Cardiac muscle cell (in vitro differentiated cells and primary cell): ENCODE results near the gene DMAC2. TPM values are rescaled to one million over a fixed set of nuclear protein-coding genes. Genes with fewer than 3 reads are reported as not detected.
A peak's percentile ranks its signal among the peaks of the same experiment; 100 is the strongest.
"Not testable (repeated sequence)": the region's sequence is repeated elsewhere in the genome, so short reads cannot be mapped to it uniquely, and the experiment has no call there.

ENCODE experiments used
- DNase-seq, 2 donors: peaks; one replicate each; pipeline versions ENCODE4 v3.0.0 to v3.0.0-alpha.2; 2010 to 2017; ENCODE audit warnings: low read depth in 1 of 2, low spot score in 1 of 2
- H3K27ac ChIP-seq: fragments of 200-600 bp; sonication (generic); 2 replicates; pipeline ENCODE4 v1.5.1; 2016
- H3K27me3 ChIP-seq: fragments of 200-600 bp; sonication (generic); 2 replicates; pipeline ENCODE4 v1.6.0; 2016; ENCODE audit warnings: control low read depth
- H3K36me3 ChIP-seq: fragments of 200-600 bp; sonication (generic); 2 replicates; pipeline ENCODE4 v1.5.1; 2016; ENCODE audit warnings: control low read depth
- H3K4me1 ChIP-seq: fragments of 200-600 bp; sonication (generic); 2 replicates; pipeline ENCODE4 v1.8.1; 2017; ENCODE audit warnings: low read depth, mild to moderate bottlenecking, mixed run types
- H3K4me3 ChIP-seq: fragments of 200-600 bp; sonication (generic); 2 replicates; pipeline ENCODE4 v1.5.1; 2016; ENCODE audit warnings: mild to moderate bottlenecking
- H3K9me3 ChIP-seq: fragments of 200-600 bp; sonication (generic); 2 replicates; pipeline ENCODE4 v1.5.1; 2017; ENCODE audit warnings: low read depth, mild to moderate bottlenecking, control low read depth
- polyA plus RNA-seq: library from polyadenylated mRNA; unstranded; fragments of >200 nt; fragmentation: Nextera tagmentation; extraction: Ambion mirVana; gene quantifications from 2 replicates; pipeline ENCODE4 v1.2.1, GENCODE V29; 2016
- total RNA-seq: library from RNA; depleted of rRNA; stranded (reverse); fragments of >200 nt; gene quantifications from 2 replicates; pipeline ENCODE4 v1.2.3, GENCODE V29; 2016
- TF ChIP-seq, protein P1 (sequence below): IDR thresholded peaks from 2 replicates; pipeline ENCODE4 v1.5.1; 2012; ENCODE audit warnings: low read depth, mild to moderate bottlenecking, low read length

Gene DMAC2
- total and polyA plus RNA-seq, 2 experiments from 2014 or later = 78.5 to 126 TPM

- no peak overlapping the region for H3K4me3 ChIP-seq
- H3K27me3 ChIP-seq = no peaks in the 10 kb centered on the region
- H3K27ac ChIP-seq = peak overlapping the region; percentile 69
- no peaks in the 10 kb centered on the region for H3K9me3 ChIP-seq
- TF ChIP-seq, protein P1, sequence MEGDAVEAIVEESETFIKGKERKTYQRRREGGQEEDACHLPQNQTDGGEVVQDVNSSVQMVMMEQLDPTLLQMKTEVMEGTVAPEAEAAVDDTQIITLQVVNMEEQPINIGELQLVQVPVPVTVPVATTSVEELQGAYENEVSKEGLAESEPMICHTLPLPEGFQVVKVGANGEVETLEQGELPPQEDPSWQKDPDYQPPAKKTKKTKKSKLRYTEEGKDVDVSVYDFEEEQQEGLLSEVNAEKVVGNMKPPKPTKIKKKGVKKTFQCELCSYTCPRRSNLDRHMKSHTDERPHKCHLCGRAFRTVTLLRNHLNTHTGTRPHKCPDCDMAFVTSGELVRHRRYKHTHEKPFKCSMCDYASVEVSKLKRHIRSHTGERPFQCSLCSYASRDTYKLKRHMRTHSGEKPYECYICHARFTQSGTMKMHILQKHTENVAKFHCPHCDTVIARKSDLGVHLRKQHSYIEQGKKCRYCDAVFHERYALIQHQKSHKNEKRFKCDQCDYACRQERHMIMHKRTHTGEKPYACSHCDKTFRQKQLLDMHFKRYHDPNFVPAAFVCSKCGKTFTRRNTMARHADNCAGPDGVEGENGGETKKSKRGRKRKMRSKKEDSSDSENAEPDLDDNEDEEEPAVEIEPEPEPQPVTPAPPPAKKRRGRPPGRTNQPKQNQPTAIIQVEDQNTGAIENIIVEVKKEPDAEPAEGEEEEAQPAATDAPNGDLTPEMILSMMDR = no peak
- no peak for DNase-seq
- peaks cover 3% of the 10 kb centered on the region for H3K36me3 ChIP-seq
- H3K4me1 ChIP-seq = no peaks in the 10 kb centered on the region
These were observed 46.9 kb downstream of the DMAC2 start for GRCh38 chr19:41392775-41393174.

GRCh38 chr19:41391618-41392017 is 48.1 kb downstream of the DMAC2 start:
- no peaks in the 10 kb centered on the region for H3K4me1 ChIP-seq
- H3K9me3 ChIP-seq = no peaks in the 10 kb centered on the region
- no peak for DNase-seq
- TF ChIP-seq, protein P1 = no peak
- H3K36me3 ChIP-seq = peaks cover 3% of the 10 kb centered on the region
- H3K27ac ChIP-seq = no peak overlapping the region
- no peak overlapping the region for H3K4me3 ChIP-seq
- no peaks in the 10 kb centered on the region for H3K27me3 ChIP-seq

GRCh38 chr19:41386442-41386841 is 53.3 kb downstream of the DMAC2 start:
- DNase-seq = peak in 1 of 2 donors; percentile 75
- H3K27me3 ChIP-seq = no peaks in the 10 kb centered on the region
- TF ChIP-seq, protein P1 = no peak
- peaks cover 3% of the 10 kb centered on the region for H3K36me3 ChIP-seq
- H3K4me3 ChIP-seq = no peak overlapping the region
- no peaks in the 10 kb centered on the region for H3K9me3 ChIP-seq
- no peak overlapping the region for H3K27ac ChIP-seq
- H3K4me1 ChIP-seq = no peaks in the 10 kb centered on the region

DNA sequence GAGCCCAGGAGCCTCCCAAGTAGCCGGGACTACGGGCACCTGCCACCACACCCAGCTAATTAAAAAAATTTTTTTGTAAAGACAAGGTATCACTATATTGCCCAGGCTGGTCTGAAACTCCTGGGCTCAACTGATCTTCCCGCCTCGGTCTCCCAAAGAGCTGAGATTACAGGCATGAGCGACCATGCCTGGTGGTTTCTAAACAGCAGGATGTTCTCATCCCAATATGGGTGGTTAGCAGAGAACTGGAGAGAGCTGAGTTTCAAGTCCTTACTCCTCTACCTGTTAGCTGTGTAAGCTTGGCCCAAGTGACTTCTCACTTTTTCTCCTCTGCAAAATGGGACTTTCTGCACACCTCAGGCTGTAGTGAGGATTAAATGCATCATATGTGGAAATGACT is 55.4 kb downstream of the DMAC2 start:
- TF ChIP-seq, protein P1 = no peak
- no peak overlapping the region for H3K27ac ChIP-seq
- DNase-seq = no peak
- no peaks in the 10 kb centered on the region for H3K9me3 ChIP-seq
- no peaks in the 10 kb centered on the region for H3K4me1 ChIP-seq
- H3K36me3 ChIP-seq = peaks cover 2% of the 10 kb centered on the region
- H3K4me3 ChIP-seq = no peak overlapping the region
- H3K27me3 ChIP-seq = no peaks in the 10 kb centered on the region

DNA sequence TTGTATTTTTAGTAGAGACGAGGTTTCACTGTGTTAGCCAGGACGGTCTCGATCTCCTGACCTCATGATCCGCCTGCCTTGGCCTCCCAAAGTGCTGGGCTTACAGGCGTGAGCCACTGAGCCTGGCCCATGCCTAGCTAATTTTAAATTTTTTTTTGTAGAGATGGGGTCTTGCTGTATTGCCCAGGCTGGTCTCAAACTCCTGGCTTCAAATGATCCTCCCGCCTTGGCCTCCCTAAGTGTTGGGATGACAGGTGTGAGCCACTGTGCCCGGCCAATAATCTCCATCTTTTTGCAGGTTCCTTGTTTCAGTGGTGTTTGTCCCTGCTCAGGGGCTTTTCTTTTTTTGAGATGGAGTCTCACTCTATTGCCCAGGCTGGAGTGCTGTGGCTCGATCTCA is 58.2 kb downstream of the DMAC2 start:
- not testable (repeated sequence) for H3K27ac ChIP-seq, H3K9me3 ChIP-seq, DNase-seq, H3K4me1 ChIP-seq, H3K27me3 ChIP-seq, H3K4me3 ChIP-seq, H3K36me3 ChIP-seq

Other genes starting within 250 kb of the DMAC2 start
- gene CYP2S1, start 246.7 kb downstream of the DMAC2 start, total RNA-seq = 1.7 and 1.8 TPM in 2 replicates
- gene CYP2S1, start 246.7 kb downstream of the DMAC2 start, polyA plus RNA-seq = 0.60 and 2.3 TPM in 2 replicates
- 62.7 and 68.5 TPM in 2 replicates for gene AXL, start 220.7 kb downstream of the DMAC2 start, total RNA-seq
- 16.6 and 26.2 TPM in 2 replicates for gene AXL, start 220.7 kb downstream of the DMAC2 start, polyA plus RNA-seq
- 159 and 195 TPM in 2 replicates for gene HNRNPUL1, start 175.5 kb downstream of the DMAC2 start, total RNA-seq
- gene HNRNPUL1, start 175.5 kb downstream of the DMAC2 start, polyA plus RNA-seq = 148 and 216 TPM in 2 replicates
- 24.6 and 25.2 TPM in 2 replicates for gene CCDC97, start 129.7 kb downstream of the DMAC2 start, total RNA-seq
- 29.7 and 32.4 TPM in 2 replicates for gene CCDC97, start 129.7 kb downstream of the DMAC2 start, polyA plus RNA-seq
- gene TGFB1, start 86.0 kb downstream of the DMAC2 start, total RNA-seq = 19.4 and 32.6 TPM in 2 replicates
- 34.8 and 52.3 TPM in 2 replicates for gene TGFB1, start 86.0 kb downstream of the DMAC2 start, polyA plus RNA-seq
- 5.3 and 7.8 TPM in 2 replicates for gene B9D2, start 75.8 kb downstream of the DMAC2 start, total RNA-seq
- gene B9D2, start 75.8 kb downstream of the DMAC2 start, polyA plus RNA-seq = 10.8 and 10.9 TPM in 2 replicates
- gene TMEM91, start 63.4 kb downstream of the DMAC2 start, total RNA-seq = 16.8 and 21.8 TPM in 2 replicates
- gene TMEM91, start 63.4 kb downstream of the DMAC2 start, polyA plus RNA-seq = 14.5 and 18.1 TPM in 2 replicates
- 24.5 and 31.4 TPM in 2 replicates for gene EXOSC5, start 42.6 kb downstream of the DMAC2 start, total RNA-seq
- 40.6 and 53.0 TPM in 2 replicates for gene EXOSC5, start 42.6 kb downstream of the DMAC2 start, polyA plus RNA-seq
- 127 and 166 TPM in 2 replicates for gene BCKDHA, start 42.1 kb downstream of the DMAC2 start, total RNA-seq
- gene BCKDHA, start 42.1 kb downstream of the DMAC2 start, polyA plus RNA-seq = 151 and 200 TPM in 2 replicates
- 4.9 and 6.8 TPM in 2 replicates for gene B3GNT8, start 12.5 kb downstream of the DMAC2 start, total RNA-seq
- 4.8 and 5.9 TPM in 2 replicates for gene B3GNT8, start 12.5 kb downstream of the DMAC2 start, polyA plus RNA-seq
- gene ERICH4, start 3.2 kb upstream of the DMAC2 start, total RNA-seq = not detected in 2 replicates
- not detected in 2 replicates for gene ERICH4, start 3.2 kb upstream of the DMAC2 start, polyA plus RNA-seq
- gene CEACAM21, start 136.3 kb upstream of the DMAC2 start, total RNA-seq = 2.8 and 4.4 TPM in 2 replicates
- gene CEACAM21, start 136.3 kb upstream of the DMAC2 start, polyA plus RNA-seq = 2.2 and 5.0 TPM in 2 replicates
- gene CEACAM4, start 187.2 kb upstream of the DMAC2 start, total RNA-seq = not detected in 2 replicates
- not detected in 2 replicates for gene CEACAM4, start 187.2 kb upstream of the DMAC2 start, polyA plus RNA-seq
- gene CEACAM7, start 248.4 kb upstream of the DMAC2 start, total RNA-seq = not detected in 2 replicates
- gene CEACAM7, start 248.4 kb upstream of the DMAC2 start, polyA plus RNA-seq = not detected in 2 replicates